HK-2 (cell line): ENCODE results near the gene TBC1D16.
A peak's percentile ranks its signal among the peaks of the same experiment; 100 is the strongest.

ENCODE experiments used
- DNase-seq: peaks from one replicate; pipeline ENCODE4 v3.0.0-alpha.2; 2018; ENCODE audit not compliant: unreplicated experiment

The TBC1D16 gene

GRCh38 chr17:79927688-79928501 is 107.8 kb downstream of the TBC1D16 start:
- no peak for DNase-seq

GRCh38 chr17:79927136-79927661 is 108.5 kb downstream of the TBC1D16 start:
- DNase-seq, result no peak

- DNase-seq, result no peak
Measured at GRCh38 chr17:79926605-79927135, 109.0 kb downstream of the TBC1D16 start.

- DNase-seq, result no peak
Measured at GRCh38 chr17:79926142-79926604, 109.5 kb downstream of the TBC1D16 start.

GRCh38 chr17:79925242-79925957 is 110.3 kb downstream of the TBC1D16 start:
- DNase-seq, result peak; percentile 45

GRCh38 chr17:79924639-79924976 is 111.1 kb downstream of the TBC1D16 start:
- no peak for DNase-seq

GRCh38 chr17:79923974-79924638 is 111.6 kb downstream of the TBC1D16 start:
- peak; percentile 45 for DNase-seq

- DNase-seq, result no peak
Measured at GRCh38 chr17:79922798-79923197, 112.9 kb downstream of the TBC1D16 start.

- DNase-seq, result no peak
Measured at GRCh38 chr17:79922116-79922601, 113.5 kb downstream of the TBC1D16 start.

- no peak for DNase-seq
Measured at GRCh38 chr17:79921411-79922115, 114.1 kb downstream of the TBC1D16 start.

GRCh38 chr17:79920751-79921410 is 114.8 kb downstream of the TBC1D16 start:
- DNase-seq, result no peak

GRCh38 chr17:79919862-79920720 is 115.6 kb downstream of the TBC1D16 start:
- no peak for DNase-seq

GRCh38 chr17:79919164-79919585 is 116.5 kb downstream of the TBC1D16 start:
- peak; percentile 49 for DNase-seq

- DNase-seq, result no peak
Measured at GRCh38 chr17:79918581-79919163, 117.0 kb downstream of the TBC1D16 start.

- DNase-seq, result no peak
Measured at GRCh38 chr17:79917902-79918484, 117.7 kb downstream of the TBC1D16 start.

- DNase-seq, result no peak
Measured at GRCh38 chr17:79916991-79917901, 118.4 kb downstream of the TBC1D16 start.

GRCh38 chr17:79916506-79916905 is 119.2 kb downstream of the TBC1D16 start:
- DNase-seq, result no peak
